ENCODE measurements around the gene NEK9.
A peak's percentile ranks its signal among the peaks of the same experiment; 100 is the strongest.

GRCh38 chr14:75126679-75127473 is at the start of gene NEK9:
- TF ChIP-seq POLR2AphosphoS5 (IDR thresholded peaks at IDR 0.05; ENCODE audit: insufficient read depth, low read depth, low read length) (peak; percentile 94), CTCF (IDR thresholded peaks at IDR 0.05; ENCODE audit: extremely low read depth in 1 of 2, insufficient read depth in 1 of 2, low read depth in 1 of 2, low read length in 2 of 2) (no peak), MYC (IDR thresholded peaks at IDR 0.05; ENCODE audit: low read depth, low read length) (no peak), EZH2 (IDR thresholded peaks at IDR 0.05; ENCODE audit: borderline replicate concordance, low read depth, low read length, severe bottlenecking) (no peak), JUN (IDR thresholded peaks at IDR 0.05; ENCODE audit: borderline replicate concordance, insufficient read depth, insufficient read length, low read depth) (no peak)
